Stimulated activated CD4-positive, alpha-beta T cell treated with anti-CD3 and anti-CD28 coated beads, Interleukin-2, amount 100 ng/mL, for 4 hours (primary cell): Measurements from ENCODE around the gene INIP.

Experiments used
- DNase-seq: peaks from one replicate; pipeline ENCODE4 v3.0.0-alpha.2; 2020; ENCODE audit warnings: low read depth

The INIP gene

GRCh38 chr9:112670991-112671625, 46.8 kb downstream of the INIP start:
- no peak for DNase-seq

GRCh38 chr9:112669326-112669725, 48.6 kb downstream of the INIP start:
- DNase-seq: no peak

DNA sequence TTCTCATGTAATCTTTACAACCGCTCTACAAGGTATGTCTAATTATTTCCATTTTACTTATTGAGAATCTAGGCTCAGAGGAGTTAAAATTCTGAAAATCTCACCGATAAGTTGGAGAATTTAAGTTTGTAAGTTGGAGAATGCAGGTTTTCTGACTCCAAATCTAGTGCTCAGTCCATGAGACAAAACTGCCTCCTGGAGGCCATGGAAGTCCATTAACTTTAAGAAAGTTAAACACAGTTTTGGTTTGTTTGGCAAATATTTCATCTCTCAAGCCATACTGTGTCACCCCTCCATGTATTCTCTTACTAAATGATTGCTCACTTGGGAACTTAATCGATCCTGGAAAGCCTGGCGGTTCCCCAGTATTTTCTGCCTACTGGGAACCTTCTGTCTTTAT, 52.6 kb downstream of the INIP start:
- DNase-seq: no peak

- no peak for DNase-seq
These were observed 53.4 kb downstream of the INIP start for GRCh38 chr9:112664531-112664930.

GRCh38 chr9:112663681-112664080, 54.2 kb downstream of the INIP start:
- DNase-seq: no peak

- no peak for DNase-seq
These were observed 58.0 kb downstream of the INIP start for GRCh38 chr9:112659906-112660305.

DNA sequence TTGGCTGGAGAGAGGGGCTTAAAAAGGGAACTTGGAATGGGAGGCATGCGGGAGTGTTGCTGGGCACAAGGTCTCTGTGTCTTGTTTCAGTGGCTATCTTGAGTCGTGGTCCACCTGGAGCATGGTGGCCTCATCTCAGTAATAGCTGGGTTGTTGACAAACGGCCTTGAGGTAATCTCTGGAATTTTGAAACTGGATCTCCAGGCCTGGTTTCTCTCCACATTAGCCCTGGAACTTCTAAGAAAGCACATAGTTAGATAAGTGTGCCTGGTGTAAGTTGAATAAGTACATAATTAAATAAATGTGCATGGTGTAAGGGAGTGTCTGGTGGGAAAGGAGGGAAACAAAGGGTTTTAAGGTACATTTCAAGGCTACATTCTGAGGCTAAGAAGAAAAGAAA, 62.2 kb downstream of the INIP start:
- no peak for DNase-seq

GRCh38 chr9:112654282-112654681, 63.6 kb downstream of the INIP start:
- DNase-seq: no peak

DNA sequence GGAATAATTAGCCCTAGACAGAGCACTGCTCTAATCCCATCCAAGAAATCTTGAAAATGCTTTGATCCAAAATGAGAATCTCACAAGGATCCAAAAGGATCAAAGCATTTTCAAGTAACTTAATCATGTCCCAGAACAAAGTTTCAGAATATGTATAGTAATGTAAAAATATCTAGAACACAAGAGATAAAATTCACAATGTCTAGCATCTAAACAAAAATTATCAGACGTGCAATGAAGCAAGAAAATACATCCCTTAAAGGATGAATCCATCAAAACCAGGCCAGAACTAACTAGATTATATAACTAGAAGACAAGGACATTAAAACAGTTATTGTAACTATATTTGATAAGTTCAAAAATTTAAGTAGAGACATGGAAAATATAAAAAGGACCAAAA, 69.3 kb downstream of the INIP start:
- DNase-seq: no peak

DNA sequence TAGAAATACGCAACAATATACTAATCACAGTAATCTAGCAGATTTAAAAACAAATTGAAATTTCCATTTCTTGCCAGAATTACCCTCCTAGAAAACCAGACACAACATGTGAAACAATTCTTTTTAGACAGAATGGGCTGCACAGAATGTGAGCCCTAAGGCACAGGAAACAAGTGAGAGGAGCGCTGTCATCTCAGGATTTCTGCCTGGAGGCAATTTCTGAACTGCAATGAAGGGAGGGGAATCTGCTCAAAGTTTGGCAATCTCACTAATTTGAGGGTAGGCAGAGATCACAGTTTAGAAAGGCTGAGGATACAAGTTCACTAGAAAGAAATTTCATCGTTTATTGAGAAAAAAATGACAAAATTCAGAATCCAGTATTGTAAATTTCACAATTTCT, 70.3 kb downstream of the INIP start:
- no peak for DNase-seq

DNA sequence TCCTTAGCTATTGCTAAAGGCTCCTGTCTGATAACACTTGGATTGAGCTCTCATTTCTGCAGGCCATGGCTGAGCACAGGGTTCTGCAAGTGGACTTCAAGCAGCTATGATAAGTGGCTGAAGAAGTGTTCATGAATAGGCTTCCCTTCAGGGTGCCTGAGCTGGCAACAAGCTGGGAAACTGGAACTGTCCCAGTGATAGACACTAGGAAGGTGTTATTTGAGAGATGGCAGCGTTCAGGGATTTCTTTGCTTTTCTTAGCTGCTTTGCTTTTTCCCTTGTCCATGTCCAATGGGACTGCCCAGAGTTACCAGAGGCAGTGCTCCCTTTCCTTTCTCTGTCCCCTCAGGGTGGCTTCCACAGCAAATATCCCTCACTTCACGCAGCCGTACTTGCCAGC, 75.8 kb downstream of the INIP start:
- no peak for DNase-seq

DNA sequence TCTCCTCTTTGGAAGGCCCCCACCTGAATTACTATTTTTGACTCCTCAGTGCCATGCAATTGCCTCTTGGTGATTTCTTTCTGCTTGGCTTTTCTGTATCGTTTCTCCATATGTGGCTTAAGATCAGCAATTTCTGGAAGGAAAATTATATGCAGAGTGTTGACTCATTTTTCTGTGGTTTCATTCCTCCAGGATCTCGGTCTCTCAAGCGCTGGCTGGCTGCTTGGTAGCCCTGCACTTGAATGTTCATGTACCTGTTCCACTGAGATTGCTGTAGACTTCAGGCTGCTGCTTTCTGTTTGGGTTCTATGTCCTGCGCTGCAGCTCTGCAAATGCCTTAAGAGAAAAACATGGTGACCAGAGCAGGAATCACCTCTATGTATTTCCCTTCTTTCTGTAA, 77.6 kb downstream of the INIP start:
- no peak for DNase-seq
